MM.1S (cell line): ENCODE measurements around the gene TUBB6.

Experiments
- CTCF ChIP-seq: fragments of 300-600 bp; sonication (generic); IDR thresholded peaks from 2 replicates; pipeline ENCODE4 v1.5.1; 2016; ENCODE audit warnings: antibody characterized with exemption, low read length, mixed read lengths
- EZH2 ChIP-seq: fragments of 300-600 bp; sonication (generic); optimal IDR thresholded peaks from 2 replicates; pipeline ENCODE3; 2017; ENCODE audit warnings: low read depth, mild to moderate bottlenecking, antibody characterized with exemption, low read length, mixed read lengths

GRCh38 chr18:12278215-12278671 is 29.8 kb upstream of the TUBB6 start:
- TF ChIP-seq CTCF: peak; percentile 41
- no peak for TF ChIP-seq EZH2
